Progenitor cell of endocrine pancreas (in vitro differentiated cells): ENCODE results near the gene FAM240B. TPM values are rescaled to one million over a fixed set of nuclear protein-coding genes. Genes with fewer than 3 reads are reported as not detected.

Experiments used
- DNase-seq: peaks from one replicate; pipeline ENCODE4 v3.0.0; 2021; ENCODE audit warnings: low spot score; ENCODE audit not compliant: unreplicated experiment
- H3K27ac Mint-ChIP-seq: 2 replicates; pipeline ENCODE4 v1.8.0; 2021; ENCODE audit warnings: mild to moderate bottlenecking, moderate library complexity, mixed read lengths
- H3K27me3 Mint-ChIP-seq: 2 replicates; pipeline ENCODE4 v1.8.0; 2021; ENCODE audit warnings: mixed read lengths
- H3K36me3 Mint-ChIP-seq: 2 replicates; pipeline ENCODE4 v1.8.0; 2022; ENCODE audit warnings: mixed read lengths; ENCODE audit not compliant: insufficient read depth
- H3K4me1 Mint-ChIP-seq: 2 replicates; pipeline ENCODE4 v1.8.0; 2021; ENCODE audit warnings: low read depth, mixed read lengths
- H3K4me3 Mint-ChIP-seq: 2 replicates; pipeline ENCODE4 v1.8.0; 2021; ENCODE audit warnings: low read depth, mild to moderate bottlenecking, moderate library complexity, mixed read lengths
- H3K9me3 Mint-ChIP-seq: 2 replicates; pipeline ENCODE4 v1.8.0; 2021; ENCODE audit warnings: low read depth, mixed read lengths
- total RNA-seq: library from RNA; stranded (reverse); gene quantifications from 2 replicates; pipeline ENCODE4 v1.2.1, GENCODE V29; 2021
- TF ChIP-seq, protein P1 (sequence below): fragments of 200-600 bp; sonication (generic); IDR thresholded peaks from one replicate; pipeline ENCODE4 v1.5.0; 2021; ENCODE audit warnings: antibody characterized with exemption, mild to moderate bottlenecking; ENCODE audit not compliant: unreplicated experiment

FAM240B gene
- total RNA-seq, 1 donor from 2014 or later = not detected

- H3K4me1 Mint-ChIP-seq = no peaks in the 10 kb centered on the region
- peaks cover 6% of the 10 kb centered on the region for H3K27me3 Mint-ChIP-seq
- H3K27ac Mint-ChIP-seq = no peak overlapping the region
- H3K36me3 Mint-ChIP-seq = no peaks in the 10 kb centered on the region
- H3K4me3 Mint-ChIP-seq = no peak overlapping the region
- TF ChIP-seq, protein P1, sequence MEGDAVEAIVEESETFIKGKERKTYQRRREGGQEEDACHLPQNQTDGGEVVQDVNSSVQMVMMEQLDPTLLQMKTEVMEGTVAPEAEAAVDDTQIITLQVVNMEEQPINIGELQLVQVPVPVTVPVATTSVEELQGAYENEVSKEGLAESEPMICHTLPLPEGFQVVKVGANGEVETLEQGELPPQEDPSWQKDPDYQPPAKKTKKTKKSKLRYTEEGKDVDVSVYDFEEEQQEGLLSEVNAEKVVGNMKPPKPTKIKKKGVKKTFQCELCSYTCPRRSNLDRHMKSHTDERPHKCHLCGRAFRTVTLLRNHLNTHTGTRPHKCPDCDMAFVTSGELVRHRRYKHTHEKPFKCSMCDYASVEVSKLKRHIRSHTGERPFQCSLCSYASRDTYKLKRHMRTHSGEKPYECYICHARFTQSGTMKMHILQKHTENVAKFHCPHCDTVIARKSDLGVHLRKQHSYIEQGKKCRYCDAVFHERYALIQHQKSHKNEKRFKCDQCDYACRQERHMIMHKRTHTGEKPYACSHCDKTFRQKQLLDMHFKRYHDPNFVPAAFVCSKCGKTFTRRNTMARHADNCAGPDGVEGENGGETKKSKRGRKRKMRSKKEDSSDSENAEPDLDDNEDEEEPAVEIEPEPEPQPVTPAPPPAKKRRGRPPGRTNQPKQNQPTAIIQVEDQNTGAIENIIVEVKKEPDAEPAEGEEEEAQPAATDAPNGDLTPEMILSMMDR = no peak
- DNase-seq = no peak
- no peaks in the 10 kb centered on the region for H3K9me3 Mint-ChIP-seq
These were observed 22.1 kb downstream of the FAM240B start for GRCh38 chr9:38697776-38698300.

DNA sequence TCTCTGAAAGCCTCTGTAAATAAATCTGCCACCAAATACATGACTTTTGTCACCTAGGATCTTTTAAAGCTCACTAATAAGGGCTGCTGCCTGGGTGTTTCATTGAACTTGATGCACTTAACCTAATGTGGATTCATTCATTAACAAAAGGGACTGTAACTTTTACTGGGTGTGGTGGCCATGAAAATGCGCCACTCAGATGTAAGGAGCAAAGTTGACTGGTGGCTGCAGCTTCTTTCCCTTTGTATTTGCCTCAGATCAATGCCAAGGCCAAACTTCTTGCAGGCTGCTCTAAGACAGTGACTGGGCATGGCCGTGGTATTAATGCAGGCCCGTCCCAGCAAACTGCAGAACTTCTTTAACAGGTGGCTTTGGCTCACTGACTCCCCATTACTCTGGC lies 22.9 kb downstream of the FAM240B start:
- TF ChIP-seq, protein P1 = no peak
- Mint-ChIP-seq H3K27ac (no peak overlapping the region), H3K9me3 (no peaks in the 10 kb centered on the region), H3K36me3 (no peaks in the 10 kb centered on the region), H3K4me3 (no peak overlapping the region), H3K27me3 (peaks cover 8% of the 10 kb centered on the region), H3K4me1 (no peaks in the 10 kb centered on the region)
- DNase-seq = no peak

DNA sequence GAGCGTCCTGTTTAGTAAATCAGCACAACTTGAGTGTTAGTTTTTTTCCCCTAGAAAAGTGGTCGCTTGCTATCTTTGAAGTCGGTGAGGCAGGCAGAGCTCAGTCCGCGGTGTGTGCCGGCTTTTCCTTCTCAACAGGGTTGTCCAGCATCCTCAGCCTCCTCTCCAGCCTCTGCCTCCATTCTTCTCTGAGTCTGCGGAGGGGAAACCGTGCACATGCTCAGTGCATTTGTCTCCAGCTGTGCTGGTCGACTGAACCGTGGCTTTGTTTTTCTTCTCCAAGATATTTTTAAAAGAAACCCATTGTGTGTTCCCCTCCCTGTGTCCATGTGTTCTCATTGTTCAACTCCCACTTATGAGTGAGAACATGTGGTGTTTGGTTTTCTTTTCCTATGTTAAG lies 25.3 kb downstream of the FAM240B start:
- no peak for DNase-seq
- no peak overlapping the region for H3K4me3 Mint-ChIP-seq
- H3K9me3 Mint-ChIP-seq = no peaks in the 10 kb centered on the region
- H3K36me3 Mint-ChIP-seq = no peaks in the 10 kb centered on the region
- no peak overlapping the region for H3K27ac Mint-ChIP-seq
- TF ChIP-seq, protein P1 = no peak
- peaks cover 11% of the 10 kb centered on the region for H3K27me3 Mint-ChIP-seq
- H3K4me1 Mint-ChIP-seq = peaks cover 5% of the 10 kb centered on the region

- Mint-ChIP-seq H3K9me3 (no peaks in the 10 kb centered on the region), H3K27ac (no peak overlapping the region), H3K36me3 (no peaks in the 10 kb centered on the region), H3K4me1 (peaks cover 7% of the 10 kb centered on the region), H3K27me3 (peaks cover 12% of the 10 kb centered on the region), H3K4me3 (no peak overlapping the region)
- TF ChIP-seq, protein P1 = no peak
- no peak for DNase-seq
These were observed 27.2 kb downstream of the FAM240B start for GRCh38 chr9:38692707-38693106.

- Mint-ChIP-seq H3K4me3 (no peak overlapping the region), H3K36me3 (no peaks in the 10 kb centered on the region), H3K9me3 (no peaks in the 10 kb centered on the region), H3K27ac (no peak overlapping the region), H3K27me3 (peaks cover 14% of the 10 kb centered on the region), H3K4me1 (peaks cover 13% of the 10 kb centered on the region)
- DNase-seq = no peak
- TF ChIP-seq, protein P1 = no peak
These were observed 29.4 kb downstream of the FAM240B start for GRCh38 chr9:38690574-38690973.
